ENCODE results near the gene RNU7-1.

GRCh38 chr12:6938353-6939190, 5.0 kb upstream of the RNU7-1 start:
- TF ChIP-seq POLR2A (IDR thresholded peaks at IDR 0.05) (no peak), CTCF (IDR thresholded peaks at IDR 0.05) (no peak)

Data from right lobe of liver (tissue), 4 donors.